Peyer's patch (tissue), 4 donors: ENCODE measurements around the gene BRAT1.

Experiments used
- POLR2A ChIP-seq, 2 donors: fragments of 450-650 bp; IDR thresholded peaks; one replicate each; pipeline ENCODE4 v1.5.1; 2017; ENCODE audit warnings: antibody characterized with exemption in 2 of 2, mild to moderate bottlenecking in 2 of 2, moderate library complexity in 2 of 2
- TF ChIP-seq, protein P1 (sequence below), 6 experiments: fragments of 450-650 bp in 4 of 6; fragments of 200-600 bp in 2 of 6; sonication (generic) in 1 of 6; IDR thresholded peaks; one replicate each; pipeline ENCODE4 v1.5.1; 2017 to 2019; ENCODE audit warnings: antibody characterized with exemption in 6 of 6, mild to moderate bottlenecking in 3 of 6, moderate library complexity in 1 of 6

DNA sequence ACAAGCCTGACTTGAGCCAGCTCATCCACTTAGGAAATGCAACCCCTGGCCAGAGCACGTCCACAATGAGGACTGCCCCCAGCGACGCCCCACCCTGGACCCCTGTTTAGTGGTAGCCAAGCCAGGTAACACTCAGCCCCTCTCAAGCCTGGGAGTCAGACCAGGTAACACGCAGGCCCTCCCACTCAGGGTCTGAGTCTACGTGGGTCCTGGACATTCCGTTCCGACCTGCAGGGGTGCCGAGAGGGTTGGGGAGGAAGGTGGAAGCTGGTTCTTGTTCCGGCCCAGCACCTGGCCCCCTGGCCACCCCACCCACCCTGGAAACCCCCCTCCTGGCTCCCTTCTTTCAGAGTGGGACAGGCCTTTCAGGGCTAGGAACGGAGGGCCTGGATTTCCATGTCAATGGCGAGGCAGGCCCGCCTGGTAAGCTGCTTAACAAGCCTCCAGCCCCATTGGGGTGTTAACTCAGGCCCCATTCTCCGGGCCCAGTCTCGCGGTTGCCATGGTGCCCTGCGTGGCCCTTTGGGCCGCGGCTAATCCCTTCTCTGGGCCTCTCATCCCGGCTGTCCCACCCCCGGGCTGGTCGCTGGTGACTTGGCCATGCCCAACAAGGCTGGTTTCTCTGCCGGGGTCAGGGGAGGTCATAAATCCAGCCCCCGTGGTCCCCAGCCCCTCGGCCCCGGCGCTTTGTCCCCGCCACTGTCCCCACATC is 55.4 kb downstream of the BRAT1 start:
- TF ChIP-seq, protein P1, sequence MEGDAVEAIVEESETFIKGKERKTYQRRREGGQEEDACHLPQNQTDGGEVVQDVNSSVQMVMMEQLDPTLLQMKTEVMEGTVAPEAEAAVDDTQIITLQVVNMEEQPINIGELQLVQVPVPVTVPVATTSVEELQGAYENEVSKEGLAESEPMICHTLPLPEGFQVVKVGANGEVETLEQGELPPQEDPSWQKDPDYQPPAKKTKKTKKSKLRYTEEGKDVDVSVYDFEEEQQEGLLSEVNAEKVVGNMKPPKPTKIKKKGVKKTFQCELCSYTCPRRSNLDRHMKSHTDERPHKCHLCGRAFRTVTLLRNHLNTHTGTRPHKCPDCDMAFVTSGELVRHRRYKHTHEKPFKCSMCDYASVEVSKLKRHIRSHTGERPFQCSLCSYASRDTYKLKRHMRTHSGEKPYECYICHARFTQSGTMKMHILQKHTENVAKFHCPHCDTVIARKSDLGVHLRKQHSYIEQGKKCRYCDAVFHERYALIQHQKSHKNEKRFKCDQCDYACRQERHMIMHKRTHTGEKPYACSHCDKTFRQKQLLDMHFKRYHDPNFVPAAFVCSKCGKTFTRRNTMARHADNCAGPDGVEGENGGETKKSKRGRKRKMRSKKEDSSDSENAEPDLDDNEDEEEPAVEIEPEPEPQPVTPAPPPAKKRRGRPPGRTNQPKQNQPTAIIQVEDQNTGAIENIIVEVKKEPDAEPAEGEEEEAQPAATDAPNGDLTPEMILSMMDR (IDR thresholded peaks at IDR 0.05): no peak
- no peak for TF ChIP-seq POLR2A (IDR thresholded peaks at IDR 0.05)
